Myometrial cell (primary cell): ENCODE results near the gene KCNMB1. TPM values are rescaled to one million over a fixed set of nuclear protein-coding genes. Genes with fewer than 3 reads are reported as not detected.

Experiments
- total RNA-seq: library from RNA; depleted of rRNA; stranded (reverse); fragments of >200 nt; gene quantifications from 2 replicates; pipeline ENCODE4 v1.2.3, GENCODE V29; 2015

Gene KCNMB1
- total RNA-seq = not detected in 2 replicates

GRCh38 chr5:170388818-170389549 lies at the start of gene KCNMB1:
Gene KCNMB1, minus strand, starts transcription at chr5:170389367. Its CDS starts 3,920 bp downstream, at chr5:170385447.

Other genes with a start within 250 kb of the KCNMB1 start
- gene C5orf58, start 156.4 kb downstream of the KCNMB1 start, total RNA-seq = not detected in 2 replicates
- not detected in 2 replicates for gene LCP2, start 91.6 kb downstream of the KCNMB1 start, total RNA-seq
- not detected in 2 replicates for gene KCNIP1, start 114.7 kb upstream of the KCNMB1 start, total RNA-seq